ENCODE results near the gene CMTM6. TPM values are rescaled to one million over a fixed set of nuclear protein-coding genes. Genes with fewer than 3 reads are reported as not detected.

CMTM6 gene
- total and polyA plus RNA-seq, 12 donors: 8.5 to 23.8 (median 11.0) TPM

DNA sequence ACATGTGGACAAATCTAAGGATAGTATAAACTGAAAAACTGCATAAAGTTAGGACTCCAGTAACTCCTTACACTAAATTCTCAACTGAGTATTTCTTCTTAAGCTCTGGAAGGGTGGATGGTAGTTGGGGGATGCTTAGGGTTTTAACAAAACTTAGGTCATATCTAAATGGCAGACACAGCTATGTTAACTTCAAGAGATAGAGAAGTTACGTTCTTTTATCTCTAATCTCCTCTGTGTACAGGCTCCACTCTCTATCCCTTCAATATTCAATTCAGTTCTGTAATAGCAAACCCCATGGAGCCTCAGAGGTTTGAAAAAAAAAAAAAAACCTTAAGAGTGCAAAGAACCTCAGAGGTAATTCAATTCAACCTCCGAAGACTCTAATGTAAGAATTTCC, 3.1 kb downstream of the CMTM6 start:
- WGBS, 2 donors: 79 to 81% methylated on average over 2 of the region's 2 CpGs
- Histone ChIP-seq H3K9me3 (no peaks in the 10 kb centered on the region), H3K27me3 (no peaks in the 10 kb centered on the region), H3K27ac (no peak overlapping the region), H3K4me3 (no peak overlapping the region), H3K4me1 (peaks cover 0 to 65% (median 27%) of the 10 kb centered on the region in 9 donors), H3K36me3 (peaks cover 0 to 12% (median 0%) of the 10 kb centered on the region in 9 donors)
- TF ChIP-seq, protein P1, sequence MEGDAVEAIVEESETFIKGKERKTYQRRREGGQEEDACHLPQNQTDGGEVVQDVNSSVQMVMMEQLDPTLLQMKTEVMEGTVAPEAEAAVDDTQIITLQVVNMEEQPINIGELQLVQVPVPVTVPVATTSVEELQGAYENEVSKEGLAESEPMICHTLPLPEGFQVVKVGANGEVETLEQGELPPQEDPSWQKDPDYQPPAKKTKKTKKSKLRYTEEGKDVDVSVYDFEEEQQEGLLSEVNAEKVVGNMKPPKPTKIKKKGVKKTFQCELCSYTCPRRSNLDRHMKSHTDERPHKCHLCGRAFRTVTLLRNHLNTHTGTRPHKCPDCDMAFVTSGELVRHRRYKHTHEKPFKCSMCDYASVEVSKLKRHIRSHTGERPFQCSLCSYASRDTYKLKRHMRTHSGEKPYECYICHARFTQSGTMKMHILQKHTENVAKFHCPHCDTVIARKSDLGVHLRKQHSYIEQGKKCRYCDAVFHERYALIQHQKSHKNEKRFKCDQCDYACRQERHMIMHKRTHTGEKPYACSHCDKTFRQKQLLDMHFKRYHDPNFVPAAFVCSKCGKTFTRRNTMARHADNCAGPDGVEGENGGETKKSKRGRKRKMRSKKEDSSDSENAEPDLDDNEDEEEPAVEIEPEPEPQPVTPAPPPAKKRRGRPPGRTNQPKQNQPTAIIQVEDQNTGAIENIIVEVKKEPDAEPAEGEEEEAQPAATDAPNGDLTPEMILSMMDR (IDR thresholded peaks at IDR 0.05): no peak
- ATAC-seq (no peak), DNase-seq (no peak)
- intact Hi-C loops (cut with DNase I): loop anchor here in 1 of 10 donors (5.0 kb wide), 1 partner anchor 957 kb away; no protein-coding TSS in a partner anchor

DNA sequence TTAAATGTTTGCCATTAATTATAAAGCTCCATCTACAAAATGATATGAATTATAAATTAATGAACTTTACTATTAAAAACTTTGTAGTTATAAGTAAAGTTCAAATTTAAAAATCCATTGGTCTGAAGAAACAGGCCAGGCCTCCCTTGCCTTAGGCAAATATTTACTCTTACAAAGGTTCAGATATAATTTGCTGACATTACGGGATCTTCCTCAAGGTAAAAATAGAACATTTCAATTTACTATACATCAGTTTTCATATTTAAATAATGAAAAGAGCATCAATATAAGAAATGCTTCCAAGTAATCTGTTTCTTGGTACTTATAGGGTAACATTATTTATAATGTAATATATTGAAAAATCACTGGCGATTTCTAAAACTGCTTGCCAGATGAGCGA, 3.7 kb downstream of the CMTM6 start:
- Histone ChIP-seq H3K36me3 (peaks cover 0 to 12% (median 0%) of the 10 kb centered on the region in 9 donors), H3K27ac (no peak overlapping the region), H3K4me3 (no peak overlapping the region), H3K4me1 (peaks cover 0 to 71% (median 27%) of the 10 kb centered on the region in 9 donors), H3K27me3 (no peaks in the 10 kb centered on the region), H3K9me3 (no peaks in the 10 kb centered on the region)
- DNase-seq (no peak), ATAC-seq (no peak)
- intact Hi-C loops (cut with DNase I): loop anchor here in 1 of 10 donors (5.0 kb wide), 1 partner anchor 957 kb away; no protein-coding TSS in a partner anchor
- TF ChIP-seq, protein P1 (IDR thresholded peaks at IDR 0.05): no peak
- 89 to 90% methylated on average over 3 of the region's 3 CpGs for WGBS, 2 donors

DNA sequence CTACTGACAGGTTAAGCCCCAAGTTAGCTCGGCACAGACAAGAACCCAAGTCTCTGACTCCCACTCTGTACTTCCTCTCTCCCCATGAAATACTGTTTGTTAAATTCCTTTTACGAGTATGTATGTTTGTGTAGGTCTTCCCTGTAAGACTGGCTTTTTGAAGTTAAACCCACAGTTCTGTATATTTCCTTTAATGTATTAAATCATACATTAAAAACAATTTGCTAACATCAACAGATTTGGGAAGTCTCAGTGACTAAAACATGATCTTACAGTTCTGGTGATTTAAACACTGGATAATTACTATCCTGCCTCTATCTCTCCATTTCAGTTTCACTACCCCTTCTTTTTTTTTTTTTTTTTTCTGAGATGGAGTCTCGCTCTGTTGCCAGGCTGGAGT, 4.4 kb downstream of the CMTM6 start:
- Histone ChIP-seq H3K9me3 (no peaks in the 10 kb centered on the region), H3K4me1 (peaks cover 0 to 77% (median 34%) of the 10 kb centered on the region in 9 donors), H3K36me3 (peaks cover 0 to 12% (median 0%) of the 10 kb centered on the region in 9 donors), H3K4me3 (no peak overlapping the region), H3K27ac (peak overlapping the region in 1 of 10 donors; percentile 58), H3K27me3 (no peaks in the 10 kb centered on the region)
- DNase-seq: no peak
- intact Hi-C loops (cut with DNase I): loop anchor here in 1 of 10 donors (5.0 kb wide), 1 partner anchor 956 kb away; no protein-coding TSS in a partner anchor
- TF ChIP-seq, protein P1 (IDR thresholded peaks at IDR 0.05): no peak
- ATAC-seq: no peak
- WGBS, 2 donors: 83 to 94% methylated on average over 3 of the region's 3 CpGs

DNA sequence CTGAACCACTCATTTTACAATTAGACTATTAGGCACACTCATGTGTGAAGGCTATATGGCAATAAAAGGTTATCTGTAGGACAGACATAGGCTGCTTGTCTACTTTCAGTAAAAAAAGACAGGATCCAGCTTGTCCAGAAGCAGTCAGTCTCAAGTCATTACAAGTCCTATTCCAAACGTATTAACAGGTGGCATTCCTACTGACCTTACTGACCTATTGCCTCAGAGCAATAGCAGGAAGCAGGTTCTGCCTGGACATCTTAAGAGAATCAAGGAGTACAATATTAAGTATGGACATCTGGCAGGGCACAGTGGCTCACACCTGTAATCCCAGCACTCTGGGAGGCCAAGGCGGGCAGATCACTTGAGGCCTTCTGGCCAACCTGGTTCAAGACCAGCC, 7.0 kb downstream of the CMTM6 start:
- Histone ChIP-seq H3K27ac (no peak overlapping the region), H3K27me3 (no peaks in the 10 kb centered on the region), H3K36me3 (peaks cover 0 to 28% (median 0%) of the 10 kb centered on the region in 9 donors), H3K9me3 (no peaks in the 10 kb centered on the region), H3K4me1 (peaks cover 0 to 69% (median 25%) of the 10 kb centered on the region in 9 donors), H3K4me3 (no peak overlapping the region)
- WGBS, 2 donors: 79% methylated on average over 2 of the region's 2 CpGs
- DNase-seq (no peak), ATAC-seq (no peak)
- TF ChIP-seq, protein P1 (IDR thresholded peaks at IDR 0.05): no peak
- intact Hi-C loops (cut with DNase I): loop anchor here in 1 of 10 donors (5.0 kb wide), 1 partner anchor 953 kb away; no protein-coding TSS in a partner anchor

All from heart right ventricle (tissue), 16 donors.